Upper lobe of right lung (tissue), 1 donor: ENCODE measurements around the gene BID. TPM values are rescaled to one million over a fixed set of nuclear protein-coding genes. Genes with fewer than 3 reads are reported as not detected.

ENCODE experiments used
- ATAC-seq: fragments of 200-7000 bp; cut with Tn5 transposase; one replicate; pipeline ENCODE4 v1.9.1; 2020; ENCODE audit warnings: mild to moderate bottlenecking, moderate library complexity
- DNase-seq: peaks from one replicate; pipeline ENCODE4 v3.0.0-alpha.2; 2020
- H3K27ac ChIP-seq: fragments of 200-600 bp; one replicate; pipeline ENCODE4 v1.8.0; 2022
- H3K27me3 ChIP-seq: fragments of 200-600 bp; one replicate; pipeline ENCODE4 v1.8.0; 2022; ENCODE audit warnings: mild to moderate bottlenecking
- H3K36me3 ChIP-seq: fragments of 200-600 bp; one replicate; pipeline ENCODE4 v1.8.0; 2022
- H3K4me1 ChIP-seq: fragments of 200-600 bp; one replicate; pipeline ENCODE4 v1.8.0; 2022
- H3K4me3 ChIP-seq: fragments of 200-600 bp; one replicate; pipeline ENCODE4 v1.8.0; 2022; ENCODE audit warnings: mild to moderate bottlenecking
- H3K9me3 ChIP-seq: fragments of 200-600 bp; one replicate; pipeline ENCODE4 v1.8.0; 2022
- intact Hi-C: fragments of 100-400 bp; cut with DNase I; formaldehyde crosslinking; loops from one replicate; pipeline ENCODE4 v1.11.0; 2022
- total RNA-seq: library from RNA; stranded (reverse); fragmentation: NEBNext Ultra II Directional; extraction: Animal tissue kit (Norgen Biotek cat#: 25700); gene quantifications from one replicate; pipeline ENCODE4 v1.2.1, GENCODE V29; 2021
- TF ChIP-seq, protein P1 (sequence below): fragments of 200-600 bp; IDR thresholded peaks from one replicate; pipeline ENCODE4 v1.8.0; 2022; ENCODE audit warnings: antibody characterized with exemption
- donor health status: DM: no; HTN: yes; CAD: no; lungs with severe emphysema.

BID gene
- total RNA-seq, 1 donor from 2014 or later: 22.8 TPM

DNA sequence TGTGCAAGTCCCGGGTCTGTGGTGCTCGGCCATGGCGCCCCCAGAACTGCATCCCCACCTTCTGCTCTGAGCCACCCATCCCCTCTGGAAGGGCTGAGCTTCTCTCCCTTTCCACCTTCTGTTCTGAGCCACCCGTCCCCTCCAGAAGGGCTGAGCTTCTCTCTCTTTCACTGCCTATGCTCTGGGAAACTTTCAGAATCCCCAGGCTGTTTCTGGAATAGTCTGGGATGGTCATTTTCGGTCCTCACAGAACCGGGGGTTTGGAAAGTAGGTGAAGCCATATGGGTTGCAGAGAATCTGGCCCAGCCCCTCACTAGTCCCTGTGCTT is 3.4 kb upstream of the BID start:
- DNase-seq (no peak), ATAC-seq (no peak)
- Histone ChIP-seq H3K36me3 (no peaks in the 10 kb centered on the region), H3K27me3 (no peaks in the 10 kb centered on the region), H3K4me3 (peak overlapping the region; percentile 43), H3K27ac (peak overlapping the region; percentile 83), H3K9me3 (no peaks in the 10 kb centered on the region), H3K4me1 (peaks cover 24% of the 10 kb centered on the region)
- intact Hi-C loops: no loop called here
- TF ChIP-seq, protein P1, sequence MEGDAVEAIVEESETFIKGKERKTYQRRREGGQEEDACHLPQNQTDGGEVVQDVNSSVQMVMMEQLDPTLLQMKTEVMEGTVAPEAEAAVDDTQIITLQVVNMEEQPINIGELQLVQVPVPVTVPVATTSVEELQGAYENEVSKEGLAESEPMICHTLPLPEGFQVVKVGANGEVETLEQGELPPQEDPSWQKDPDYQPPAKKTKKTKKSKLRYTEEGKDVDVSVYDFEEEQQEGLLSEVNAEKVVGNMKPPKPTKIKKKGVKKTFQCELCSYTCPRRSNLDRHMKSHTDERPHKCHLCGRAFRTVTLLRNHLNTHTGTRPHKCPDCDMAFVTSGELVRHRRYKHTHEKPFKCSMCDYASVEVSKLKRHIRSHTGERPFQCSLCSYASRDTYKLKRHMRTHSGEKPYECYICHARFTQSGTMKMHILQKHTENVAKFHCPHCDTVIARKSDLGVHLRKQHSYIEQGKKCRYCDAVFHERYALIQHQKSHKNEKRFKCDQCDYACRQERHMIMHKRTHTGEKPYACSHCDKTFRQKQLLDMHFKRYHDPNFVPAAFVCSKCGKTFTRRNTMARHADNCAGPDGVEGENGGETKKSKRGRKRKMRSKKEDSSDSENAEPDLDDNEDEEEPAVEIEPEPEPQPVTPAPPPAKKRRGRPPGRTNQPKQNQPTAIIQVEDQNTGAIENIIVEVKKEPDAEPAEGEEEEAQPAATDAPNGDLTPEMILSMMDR: no peak

DNA sequence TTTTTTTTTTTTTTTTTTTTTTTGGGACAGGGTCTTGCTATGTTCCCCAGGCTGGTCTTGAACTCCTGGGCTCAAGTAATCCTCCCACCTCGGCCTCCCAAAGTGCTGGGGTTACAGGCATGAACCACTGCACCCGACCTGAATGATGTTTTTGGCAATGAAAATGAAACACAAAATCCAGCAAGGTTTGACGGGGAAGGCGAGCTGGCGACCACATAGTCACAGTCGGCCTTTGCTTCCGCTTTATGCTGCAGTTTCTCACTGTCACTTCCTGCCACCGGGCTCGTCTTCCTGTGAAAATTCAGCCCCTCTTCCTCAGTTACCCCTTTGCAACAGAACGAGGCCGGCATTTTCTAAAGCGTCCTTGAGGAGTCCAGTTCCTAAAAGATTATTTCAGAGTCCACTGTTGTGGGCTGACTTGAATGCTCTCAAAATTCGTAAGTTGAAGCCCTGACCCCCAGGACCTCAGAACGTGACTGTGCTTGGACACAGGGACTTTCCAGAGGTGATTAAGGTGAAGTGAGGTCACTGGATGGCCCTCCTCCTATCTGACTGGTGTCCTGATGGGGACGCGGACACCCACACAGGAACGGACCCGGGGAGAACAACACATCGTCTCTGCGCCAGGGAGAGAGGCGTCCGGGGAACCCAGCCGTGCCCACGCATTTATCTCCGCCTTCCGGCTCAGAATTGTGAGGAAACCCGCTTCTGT is 2.9 kb upstream of the BID start:
- peak; percentile 79 for DNase-seq
- Histone ChIP-seq H3K4me1 (peaks cover 28% of the 10 kb centered on the region), H3K27ac (peak overlapping the region; percentile 83), H3K4me3 (peak overlapping the region; percentile 43), H3K27me3 (no peaks in the 10 kb centered on the region), H3K36me3 (no peaks in the 10 kb centered on the region), H3K9me3 (no peaks in the 10 kb centered on the region)
- peak; percentile 49 for ATAC-seq
- TF ChIP-seq, protein P1: no peak
- intact Hi-C loops: no loop called here

DNA sequence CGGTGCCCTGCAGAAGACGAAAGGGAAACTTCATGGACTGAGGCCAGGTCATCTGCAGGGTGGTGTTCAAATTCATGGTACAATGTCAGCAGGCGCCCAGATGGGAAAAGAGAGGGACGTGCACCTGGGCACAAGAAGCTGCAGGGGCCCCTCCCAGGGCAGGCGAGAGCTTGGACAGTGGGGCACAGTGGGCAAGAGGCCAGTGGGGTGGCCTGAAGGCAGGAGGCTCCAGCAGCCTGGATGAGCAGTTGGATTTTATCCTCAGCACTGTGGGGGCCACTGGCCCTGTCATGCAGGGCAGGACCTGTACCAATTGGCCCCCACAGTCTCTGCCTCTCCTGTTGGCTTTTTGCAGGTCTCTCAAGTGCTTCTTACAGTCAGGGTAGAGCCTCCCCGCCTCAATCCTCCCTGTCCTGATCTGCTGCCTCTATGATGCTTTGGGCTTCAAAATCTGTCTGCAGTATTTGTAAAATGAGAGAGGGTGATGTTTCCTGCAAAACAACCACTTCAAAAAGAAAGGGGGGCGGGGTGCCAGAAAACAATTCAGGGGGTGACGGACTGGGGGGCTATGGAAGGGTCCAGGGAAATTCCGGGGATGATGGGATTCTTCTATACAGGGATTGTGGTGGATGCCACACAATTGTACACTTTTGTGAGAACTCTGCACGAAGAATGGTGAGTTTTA is 1.7 kb upstream of the BID start:
- Histone ChIP-seq H3K27ac (no peak overlapping the region), H3K27me3 (no peaks in the 10 kb centered on the region), H3K4me3 (no peak overlapping the region), H3K36me3 (no peaks in the 10 kb centered on the region), H3K9me3 (no peaks in the 10 kb centered on the region), H3K4me1 (peaks cover 17% of the 10 kb centered on the region)
- intact Hi-C loops: no loop called here
- no peak for ATAC-seq
- no peak for DNase-seq
- TF ChIP-seq, protein P1: no peak

DNA sequence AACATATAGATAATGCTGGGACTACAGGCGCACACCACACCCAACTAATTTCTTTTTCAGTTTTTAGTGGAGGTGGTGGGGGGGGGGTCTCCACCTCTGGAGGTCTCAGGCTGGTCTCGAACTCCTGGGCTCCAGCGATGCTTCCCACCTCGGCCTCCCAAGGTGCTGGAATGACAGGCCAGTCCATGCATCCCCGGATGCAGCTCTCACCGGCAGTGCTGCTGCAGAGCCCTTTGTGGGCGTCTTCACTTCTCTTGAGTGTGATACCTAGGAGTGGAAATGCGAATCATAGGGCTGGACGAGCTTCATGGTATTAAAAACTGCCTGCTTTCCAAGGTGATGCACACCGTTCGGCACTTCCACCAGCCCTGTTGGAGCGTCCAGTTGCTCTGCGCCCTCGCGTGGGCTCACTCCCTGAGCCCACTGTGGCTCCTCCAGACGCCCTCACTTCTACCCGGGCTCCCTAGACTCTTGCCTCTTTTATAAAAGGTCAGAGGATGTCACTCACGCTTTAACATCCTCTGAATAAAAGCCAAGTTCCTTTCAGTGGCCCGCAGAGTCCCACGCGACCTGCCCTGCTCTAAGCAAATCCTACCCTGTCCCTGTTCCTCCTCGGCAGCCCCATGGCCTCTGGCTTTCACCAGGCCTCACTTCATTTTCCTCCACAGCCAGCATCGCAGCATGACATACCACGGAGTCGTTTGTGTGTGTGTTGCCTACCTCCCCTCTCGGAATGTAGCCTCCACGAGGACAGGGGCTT is 837 bp upstream of the BID start:
- H3K4me3 ChIP-seq: no peak overlapping the region
- DNase-seq: no peak
- H3K36me3 ChIP-seq: no peaks in the 10 kb centered on the region
- no peak for ATAC-seq
- peaks cover 17% of the 10 kb centered on the region for H3K4me1 ChIP-seq
- H3K9me3 ChIP-seq: no peaks in the 10 kb centered on the region
- no peak overlapping the region for H3K27ac ChIP-seq
- no peaks in the 10 kb centered on the region for H3K27me3 ChIP-seq
- TF ChIP-seq, protein P1: no peak
- intact Hi-C loops: no loop called here

DNA sequence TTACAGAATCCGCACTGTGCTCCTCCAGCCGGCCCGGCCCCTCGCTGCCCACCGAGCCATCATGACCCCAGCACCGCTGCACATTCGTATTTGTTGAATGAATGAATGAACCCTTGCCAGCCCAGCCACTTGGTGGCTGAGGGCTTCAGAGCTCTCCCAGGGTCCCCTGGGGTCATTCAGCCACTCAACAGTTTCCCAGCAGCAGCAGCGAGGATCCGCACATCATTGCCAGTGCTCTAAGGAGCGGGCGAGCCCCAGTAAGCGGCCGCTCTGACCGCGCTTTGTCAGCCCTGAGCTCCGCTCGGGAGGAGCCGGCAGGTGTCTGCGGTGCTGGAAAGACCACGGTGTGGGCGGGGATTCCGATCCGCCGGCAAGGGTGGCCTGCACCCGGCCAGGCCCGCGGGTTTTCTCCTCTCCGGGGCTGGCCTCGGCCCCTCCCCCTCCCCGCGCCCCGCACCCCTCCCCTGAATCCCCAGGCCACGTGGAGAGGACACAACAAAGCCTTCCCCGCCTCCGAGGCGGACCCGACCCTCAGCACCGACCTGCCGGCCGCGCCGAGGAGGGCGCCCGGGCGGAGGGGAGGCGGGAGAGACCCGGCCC is 563 bp downstream of the BID start:
- intact Hi-C loops: no loop called here
- ATAC-seq (peak; percentile 38), DNase-seq (no peak)
- TF ChIP-seq, protein P1: no peak
- Histone ChIP-seq H3K36me3 (no peaks in the 10 kb centered on the region), H3K27me3 (no peaks in the 10 kb centered on the region), H3K4me1 (peaks cover 26% of the 10 kb centered on the region), H3K4me3 (peak overlapping the region; percentile 69), H3K9me3 (no peaks in the 10 kb centered on the region), H3K27ac (peak overlapping the region; percentile 70)
